ENCODE measurements around the gene SLC34A2.

SLC34A2 gene

DNA sequence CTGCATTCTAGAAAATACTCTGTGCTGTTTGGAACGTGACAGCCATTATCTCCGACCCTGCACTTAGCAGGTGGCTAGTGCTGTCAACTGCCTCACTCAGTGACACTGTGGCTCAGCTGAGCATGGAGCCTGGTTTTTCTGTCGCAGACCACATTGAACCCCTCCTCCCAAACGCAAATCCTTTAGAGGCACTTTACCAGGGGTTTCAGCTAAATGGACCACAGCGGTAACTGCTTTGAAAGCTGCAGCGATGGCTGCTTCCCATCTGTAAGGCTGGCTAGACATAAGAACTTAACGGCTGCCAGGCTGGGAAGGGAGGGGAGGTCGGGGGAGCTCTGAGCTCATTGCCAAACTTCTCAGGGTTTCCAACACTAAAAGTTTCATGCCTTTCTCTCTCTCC lies 8.1 kb downstream of the SLC34A2 start:
- peak; percentile 35 for DNase-seq

DNA sequence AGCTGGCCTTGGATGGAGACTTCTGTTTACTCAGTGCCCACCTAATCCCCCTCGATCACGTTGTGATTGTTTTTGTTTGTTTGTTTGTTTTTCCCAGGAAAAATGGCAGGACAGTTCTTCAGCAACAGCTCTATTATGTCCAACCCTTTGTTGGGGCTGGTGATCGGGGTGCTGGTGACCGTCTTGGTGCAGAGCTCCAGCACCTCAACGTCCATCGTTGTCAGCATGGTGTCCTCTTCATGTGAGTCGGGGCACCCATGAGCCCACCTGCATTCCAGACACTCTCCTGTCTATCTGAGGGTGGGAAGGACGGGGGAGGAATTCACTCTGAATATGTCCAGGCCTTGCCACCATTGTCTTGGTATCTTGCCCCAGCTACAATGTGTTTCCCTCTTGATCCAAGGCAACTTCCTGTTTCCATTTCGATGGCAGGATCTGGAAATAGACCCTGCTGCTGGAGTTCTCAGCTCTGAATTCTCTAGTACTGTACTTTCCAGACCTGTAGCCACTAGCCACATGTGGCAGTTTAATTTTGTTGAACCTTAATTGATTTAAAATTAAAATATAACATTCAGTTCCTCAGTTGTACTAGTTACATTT lies 10.5 kb downstream of the SLC34A2 start:
- no peak for DNase-seq

DNA sequence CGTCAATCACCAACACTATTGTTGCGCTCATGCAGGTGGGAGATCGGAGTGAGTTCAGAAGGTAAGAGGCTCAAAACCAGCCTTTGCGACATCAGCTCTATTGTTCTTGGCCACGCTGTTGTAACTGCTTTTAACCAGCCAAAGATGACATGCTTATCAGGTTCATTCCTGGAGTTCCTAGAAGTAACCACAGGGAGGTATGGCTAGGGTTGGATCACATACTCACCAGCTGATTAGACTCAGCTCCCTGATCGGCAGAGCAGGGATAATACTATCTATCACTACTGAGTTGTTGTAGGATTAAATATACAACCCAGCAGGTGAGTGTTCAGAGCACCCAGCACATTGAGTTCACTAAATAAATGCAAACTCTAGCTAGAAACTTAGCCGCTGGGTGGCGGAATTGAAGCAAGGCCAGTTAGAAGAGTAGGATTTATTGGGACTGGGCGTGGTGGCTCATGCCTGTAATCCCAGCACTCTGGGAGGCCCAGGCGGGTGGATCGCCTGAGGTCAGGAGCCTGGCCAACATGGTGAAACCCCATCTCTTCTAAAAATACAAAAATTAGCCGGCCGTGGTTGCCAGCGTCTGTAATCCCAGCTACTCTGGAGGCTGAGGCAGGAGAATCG lies 12.4 kb downstream of the SLC34A2 start:
- no peak for DNase-seq

DNA sequence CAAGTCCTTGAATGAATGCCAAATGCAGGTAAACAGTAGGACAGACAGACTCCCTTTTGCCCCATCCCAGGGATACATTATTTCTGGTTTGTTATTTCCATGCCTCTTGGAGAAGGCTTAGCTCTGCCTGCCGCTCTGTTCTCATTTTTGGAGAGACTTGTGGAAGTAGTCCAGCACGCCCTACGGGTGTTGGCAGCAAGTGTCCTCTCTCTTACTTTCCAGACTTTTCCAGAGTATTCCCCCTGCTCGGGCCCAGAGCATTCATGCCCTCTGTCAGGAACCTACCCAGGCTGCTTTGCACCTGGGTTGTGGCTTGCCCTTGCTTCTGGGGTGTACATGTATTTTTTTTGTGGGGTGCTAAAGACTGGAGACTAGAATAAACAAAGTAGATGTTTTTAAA lies 15.3 kb downstream of the SLC34A2 start:
- DNase-seq, result no peak

DNA sequence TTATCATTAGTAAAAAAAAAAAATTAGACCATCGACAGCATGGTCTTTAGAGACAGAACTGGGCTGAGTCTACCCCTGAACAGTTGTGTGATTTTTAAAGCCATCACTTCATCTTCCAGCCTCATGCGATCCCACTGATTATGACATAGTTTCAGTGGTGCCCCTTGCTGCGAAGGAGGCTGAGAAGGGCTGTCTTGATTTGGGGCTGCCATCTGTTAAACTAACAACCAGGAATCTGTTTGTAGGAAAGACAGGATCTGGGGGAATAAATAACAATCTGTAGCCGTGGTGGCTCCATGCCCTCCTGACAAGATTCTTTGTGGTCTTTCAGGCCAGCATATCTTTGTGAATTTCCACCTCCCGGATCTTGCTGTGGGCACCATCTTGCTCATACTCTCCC lies 17.1 kb downstream of the SLC34A2 start:
- DNase-seq, result no peak

DNA sequence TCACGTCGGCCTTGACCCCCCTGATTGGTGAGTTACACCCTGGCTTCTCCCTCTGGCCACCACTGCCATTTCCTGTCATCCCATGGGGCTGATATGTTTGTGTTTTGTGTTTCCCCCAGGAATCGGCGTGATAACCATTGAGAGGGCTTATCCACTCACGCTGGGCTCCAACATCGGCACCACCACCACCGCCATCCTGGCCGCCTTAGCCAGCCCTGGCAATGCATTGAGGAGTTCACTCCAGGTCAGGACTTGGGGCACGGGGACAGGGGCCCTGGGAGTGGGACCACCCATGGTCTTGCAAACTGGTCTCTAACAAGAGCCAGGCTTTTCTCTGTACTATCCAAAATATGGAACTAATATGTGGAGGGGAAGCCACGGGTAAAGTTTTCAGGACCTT lies 18.7 kb downstream of the SLC34A2 start:
- no peak for DNase-seq

DNA sequence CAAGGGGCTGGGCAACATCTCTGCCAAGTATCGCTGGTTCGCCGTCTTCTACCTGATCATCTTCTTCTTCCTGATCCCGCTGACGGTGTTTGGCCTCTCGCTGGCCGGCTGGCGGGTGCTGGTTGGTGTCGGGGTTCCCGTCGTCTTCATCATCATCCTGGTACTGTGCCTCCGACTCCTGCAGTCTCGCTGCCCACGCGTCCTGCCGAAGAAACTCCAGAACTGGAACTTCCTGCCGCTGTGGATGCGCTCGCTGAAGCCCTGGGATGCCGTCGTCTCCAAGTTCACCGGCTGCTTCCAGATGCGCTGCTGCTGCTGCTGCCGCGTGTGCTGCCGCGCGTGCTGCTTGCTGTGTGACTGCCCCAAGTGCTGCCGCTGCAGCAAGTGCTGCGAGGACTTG lies 20.6 kb downstream of the SLC34A2 start:
- no peak for DNase-seq

DNA sequence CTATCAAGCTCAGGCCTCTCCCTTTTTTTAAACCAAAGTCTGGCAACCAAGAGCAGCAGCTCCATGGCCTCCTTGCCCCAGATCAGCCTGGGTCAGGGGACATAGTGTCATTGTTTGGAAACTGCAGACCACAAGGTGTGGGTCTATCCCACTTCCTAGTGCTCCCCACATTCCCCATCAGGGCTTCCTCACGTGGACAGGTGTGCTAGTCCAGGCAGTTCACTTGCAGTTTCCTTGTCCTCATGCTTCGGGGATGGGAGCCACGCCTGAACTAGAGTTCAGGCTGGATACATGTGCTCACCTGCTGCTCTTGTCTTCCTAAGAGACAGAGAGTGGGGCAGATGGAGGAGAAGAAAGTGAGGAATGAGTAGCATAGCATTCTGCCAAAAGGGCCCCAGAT lies 21.5 kb downstream of the SLC34A2 start:
- no peak for DNase-seq

DNA sequence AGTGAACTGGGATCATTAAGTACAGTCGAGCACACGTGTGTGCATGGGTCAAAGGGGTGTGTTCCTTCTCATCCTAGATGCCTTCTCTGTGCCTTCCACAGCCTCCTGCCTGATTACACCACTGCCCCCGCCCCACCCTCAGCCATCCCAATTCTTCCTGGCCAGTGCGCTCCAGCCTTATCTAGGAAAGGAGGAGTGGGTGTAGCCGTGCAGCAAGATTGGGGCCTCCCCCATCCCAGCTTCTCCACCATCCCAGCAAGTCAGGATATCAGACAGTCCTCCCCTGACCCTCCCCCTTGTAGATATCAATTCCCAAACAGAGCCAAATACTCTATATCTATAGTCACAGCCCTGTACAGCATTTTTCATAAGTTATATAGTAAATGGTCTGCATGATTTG lies 22.3 kb downstream of the SLC34A2 start:
- no peak for DNase-seq

DNA sequence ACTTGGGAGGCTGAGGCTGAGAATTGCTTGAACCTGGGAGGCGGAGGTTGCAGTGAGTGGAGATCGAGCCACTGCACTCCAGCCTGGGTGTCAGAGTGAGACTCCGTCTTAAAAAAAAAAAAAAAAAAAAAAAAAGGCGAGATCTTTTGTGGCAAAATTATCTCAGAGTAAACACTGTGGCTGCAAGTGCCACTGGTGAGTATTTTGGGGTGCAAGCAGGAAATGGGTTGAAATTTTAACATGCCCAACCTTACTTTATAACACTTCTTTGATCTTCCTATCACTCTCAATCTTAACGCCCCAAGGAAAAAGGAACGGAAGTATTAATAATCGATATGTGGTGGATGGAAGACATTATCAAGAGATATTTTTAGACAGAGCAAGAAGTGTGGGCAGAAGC lies 32.1 kb downstream of the SLC34A2 start:
- DNase-seq, result no peak

DNA sequence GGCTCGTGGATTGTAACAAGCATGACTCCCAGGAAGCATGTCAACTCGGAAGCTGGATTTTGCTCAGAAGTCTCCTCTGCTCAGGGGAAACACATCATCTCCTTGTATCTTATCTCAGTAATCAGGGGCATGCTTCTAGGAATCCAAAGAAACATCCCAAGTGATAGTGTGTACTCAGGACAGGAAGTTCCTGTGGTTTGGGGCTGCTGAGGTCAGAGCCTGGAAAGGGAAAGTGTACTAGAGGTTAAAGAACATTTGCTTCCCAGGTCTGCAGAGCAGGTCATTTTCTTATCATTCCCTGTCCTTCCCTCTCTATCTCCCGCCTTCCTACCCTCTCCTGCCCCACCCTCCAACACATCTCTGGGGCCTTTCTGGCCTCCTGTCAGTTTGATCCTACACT lies 38.8 kb downstream of the SLC34A2 start:
- no peak for DNase-seq

DNA sequence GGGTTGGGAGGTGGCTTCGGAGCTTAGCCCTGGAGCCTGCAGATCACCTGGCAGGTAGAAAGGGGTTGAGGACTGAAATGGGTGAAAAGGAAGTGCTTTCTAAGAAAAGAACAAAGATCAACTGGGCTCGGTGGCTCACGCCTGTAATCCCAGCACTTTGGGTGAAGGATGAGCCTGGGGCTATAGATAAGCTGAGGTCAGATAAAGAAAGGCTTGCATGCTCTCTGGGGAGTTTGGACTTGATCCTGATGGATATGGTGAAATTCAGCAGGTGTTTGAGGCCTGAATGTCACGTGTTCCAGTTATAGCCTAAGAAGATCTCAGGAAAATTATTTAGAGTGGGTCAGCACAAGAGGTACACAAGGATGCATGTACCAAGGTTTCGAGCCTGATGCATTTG lies 40.8 kb downstream of the SLC34A2 start:
- DNase-seq, result no peak

DNA sequence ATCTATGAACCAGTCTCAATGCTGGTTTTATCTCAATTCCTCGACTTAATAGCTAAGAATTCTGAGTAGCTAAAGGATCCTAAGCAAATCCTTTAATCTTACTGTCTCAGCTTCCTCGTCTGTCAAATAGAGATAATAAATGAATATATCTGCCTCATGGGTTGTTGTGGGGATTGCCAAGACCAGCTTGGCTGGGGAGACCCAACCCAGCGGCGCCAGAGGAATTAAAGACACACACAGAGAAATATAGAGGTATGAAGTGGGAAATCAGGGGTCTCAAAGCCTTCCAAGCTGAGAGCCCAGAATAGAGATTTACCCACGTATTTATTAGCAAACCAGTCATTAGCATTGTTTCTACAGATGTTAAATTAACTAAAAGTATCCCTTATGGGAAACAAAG lies 41.9 kb downstream of the SLC34A2 start:
- DNase-seq, result no peak

DNA sequence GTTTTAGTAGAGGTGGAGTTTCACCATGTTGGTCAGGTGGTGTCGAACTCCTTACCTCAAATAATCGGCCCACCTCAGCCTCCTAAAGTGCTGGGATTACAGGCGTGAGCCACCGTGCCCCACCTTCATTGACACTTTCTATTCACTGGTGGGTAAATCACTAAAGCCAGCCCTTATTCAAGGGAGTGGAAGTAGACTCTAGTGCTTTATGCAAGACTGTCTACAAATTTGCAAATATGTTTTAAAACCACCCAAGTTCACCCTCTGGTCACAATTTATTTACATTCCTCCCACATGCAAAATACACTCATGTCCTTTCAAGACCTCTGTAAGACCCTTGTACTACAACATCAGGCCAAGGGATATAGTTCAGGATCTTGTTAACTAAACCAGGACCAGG lies 45.0 kb downstream of the SLC34A2 start:
- no peak for DNase-seq

DNA sequence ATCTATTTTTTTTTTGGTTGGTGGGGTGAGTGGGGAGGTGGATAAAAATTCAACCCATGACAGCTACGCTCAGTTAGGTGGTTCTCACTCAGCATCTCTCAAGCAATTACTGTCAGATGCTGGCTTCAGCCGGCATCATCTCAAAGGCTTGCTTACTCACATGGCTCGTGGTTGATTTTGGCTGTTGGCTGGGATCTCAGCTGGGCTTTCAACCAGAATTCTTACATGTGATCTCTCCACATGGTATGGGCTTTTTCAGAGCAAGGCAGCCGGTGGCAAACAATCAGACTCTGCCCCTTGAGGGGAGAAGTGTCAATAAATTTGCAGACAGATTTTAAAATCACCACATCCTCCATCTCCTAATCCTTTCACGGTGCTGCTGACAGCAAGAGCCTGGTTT lies 47.2 kb downstream of the SLC34A2 start:
- DNase-seq, result peak; percentile 49

DNA sequence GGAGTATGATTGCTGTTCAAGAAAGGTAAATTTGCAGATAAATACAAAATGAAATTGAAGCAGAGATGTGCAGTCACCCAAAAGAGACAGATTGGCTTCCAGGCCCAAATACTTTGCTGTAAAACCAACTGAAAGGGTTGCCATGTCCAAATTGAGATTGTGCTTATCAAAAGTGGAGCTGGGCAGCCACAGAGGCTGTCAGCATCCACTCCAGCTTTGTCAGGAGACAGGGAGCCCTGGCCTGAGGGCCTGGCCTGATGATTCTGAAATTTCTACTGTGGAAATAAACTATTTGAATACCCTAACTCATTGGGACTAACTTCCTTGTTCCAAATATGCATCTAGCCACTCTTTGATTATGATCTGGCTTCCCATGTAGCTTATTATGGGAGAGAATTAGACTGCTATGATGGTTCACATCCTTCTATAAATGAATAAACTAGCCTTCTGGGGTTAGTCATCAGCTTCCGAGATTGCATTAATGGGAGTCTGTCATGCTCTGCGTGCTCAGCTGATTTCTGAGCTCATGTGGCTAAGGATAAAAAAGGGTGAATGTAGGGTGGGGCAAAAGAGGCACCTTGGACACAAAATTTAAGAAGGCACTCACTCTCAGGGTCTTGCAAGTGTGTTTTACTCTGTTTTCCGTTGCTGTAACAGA lies 48.2 kb downstream of the SLC34A2 start:
- DNase-seq, result no peak

DNA sequence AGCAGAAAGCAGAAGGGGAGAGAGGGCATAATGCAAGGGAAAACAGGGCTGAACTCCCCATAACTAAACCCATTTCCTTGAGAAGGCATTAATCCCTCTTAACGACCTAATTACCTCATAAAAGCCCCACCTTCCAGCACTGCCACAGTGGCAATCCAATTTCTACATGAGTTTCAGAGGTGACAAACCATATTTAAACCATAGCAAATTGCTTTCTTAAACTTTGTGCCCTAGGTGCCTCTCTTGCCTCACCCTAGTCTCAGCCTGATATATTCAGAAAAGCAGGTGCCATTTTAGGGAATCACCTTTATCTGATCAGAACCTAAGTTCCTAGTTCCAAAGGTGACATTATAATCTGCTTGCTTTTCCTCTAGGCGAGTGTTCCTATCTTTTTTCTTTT lies 48.9 kb downstream of the SLC34A2 start:
- DNase-seq, result no peak

DNA sequence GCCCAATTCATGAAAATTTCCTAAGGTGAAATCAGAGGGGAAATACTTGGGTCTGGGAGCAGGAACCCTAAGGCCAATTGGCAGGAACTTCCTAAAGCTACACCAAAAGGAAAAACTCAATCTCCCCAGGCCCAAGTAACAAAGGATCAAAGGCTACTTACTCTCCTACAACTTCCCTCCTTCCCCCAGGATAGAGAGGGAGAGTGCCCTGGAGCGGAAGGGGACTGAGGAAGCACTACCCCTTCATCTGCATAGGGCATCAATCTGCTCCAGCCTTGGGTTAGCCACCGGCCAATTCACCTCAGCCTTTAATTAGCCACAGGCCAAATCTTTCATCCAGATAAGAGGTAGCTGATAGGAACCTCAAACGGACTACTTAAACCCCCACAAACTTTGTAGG lies 55.0 kb downstream of the SLC34A2 start:
- DNase-seq, result no peak

DNA sequence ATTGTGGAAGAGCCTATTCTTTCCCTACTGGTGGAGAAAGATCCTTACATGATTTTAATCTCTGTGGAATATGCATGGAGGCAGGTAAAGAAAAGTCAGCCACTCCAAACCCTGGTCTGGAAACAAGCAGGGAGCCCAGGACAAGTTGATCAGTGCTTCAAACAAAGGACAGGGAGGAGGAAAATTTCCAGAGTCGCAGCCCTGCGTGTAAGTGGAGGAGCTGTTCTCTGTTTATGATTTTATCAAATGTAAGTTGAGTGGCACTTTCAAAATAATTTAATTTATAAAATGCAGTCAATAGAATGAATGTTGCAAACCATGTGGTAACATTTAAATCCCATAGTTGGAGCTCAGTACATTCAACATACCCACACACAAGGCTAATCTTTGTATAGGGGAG lies 57.0 kb downstream of the SLC34A2 start:
- DNase-seq, result no peak

DNA sequence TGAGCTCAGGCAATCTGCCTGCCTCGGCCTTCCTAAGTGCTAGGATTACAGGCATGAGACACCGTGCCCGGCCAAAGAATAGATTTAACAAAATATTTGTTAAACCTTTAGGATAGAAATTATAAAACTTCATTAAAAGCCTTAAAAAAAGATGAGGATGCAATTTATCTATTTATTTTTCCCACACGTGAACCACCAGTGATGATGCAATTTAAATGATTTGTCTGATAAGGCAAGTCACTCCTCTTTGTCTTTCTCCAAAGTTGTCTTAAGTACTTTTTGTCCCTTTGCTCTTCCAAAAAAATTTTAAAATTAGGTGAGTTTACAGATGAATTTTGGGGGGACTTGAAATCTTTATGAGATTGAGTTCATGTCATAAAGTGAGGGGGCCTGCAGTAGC lies 58.2 kb downstream of the SLC34A2 start:
- DNase-seq, result no peak

DNA sequence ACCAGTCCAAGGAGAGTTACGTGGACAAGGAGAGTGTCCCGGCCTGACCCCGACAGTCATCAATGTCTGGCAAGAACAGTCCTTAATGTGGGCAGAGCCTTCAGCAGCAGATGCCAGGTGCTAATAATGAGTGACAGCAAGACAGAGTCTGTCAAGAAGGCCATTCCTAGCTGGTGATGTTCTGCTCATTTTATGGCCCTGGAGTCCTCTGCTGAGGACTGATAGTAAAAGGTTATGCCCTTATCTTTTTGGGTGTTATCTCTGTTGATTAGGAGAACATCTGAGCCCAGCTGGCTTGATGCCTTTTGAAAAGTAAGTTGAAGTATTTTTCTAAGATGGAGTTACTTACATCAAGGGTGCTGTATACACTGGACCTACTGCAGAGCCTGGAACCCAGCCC lies 67.3 kb downstream of the SLC34A2 start:
- DNase-seq, result no peak

DNA sequence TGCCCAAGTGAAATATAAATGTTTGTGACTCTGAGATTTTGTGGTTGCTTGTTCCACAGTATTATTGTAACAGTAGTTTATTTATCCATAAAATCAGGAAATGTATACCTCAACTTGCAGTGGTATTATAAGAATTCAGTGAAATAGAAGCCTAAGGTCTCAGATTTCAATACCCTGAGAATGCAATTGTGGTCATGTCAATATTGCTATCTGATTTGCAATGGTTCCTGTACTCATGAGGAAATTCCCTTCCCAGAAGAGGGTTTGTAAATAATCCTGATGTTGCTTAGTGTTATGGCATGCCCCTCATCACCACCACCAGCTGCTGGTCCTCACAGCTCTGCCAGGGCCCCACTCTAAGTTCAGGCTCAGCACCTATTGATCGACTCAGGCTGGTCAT lies 67.8 kb downstream of the SLC34A2 start:
- no peak for DNase-seq

DNA sequence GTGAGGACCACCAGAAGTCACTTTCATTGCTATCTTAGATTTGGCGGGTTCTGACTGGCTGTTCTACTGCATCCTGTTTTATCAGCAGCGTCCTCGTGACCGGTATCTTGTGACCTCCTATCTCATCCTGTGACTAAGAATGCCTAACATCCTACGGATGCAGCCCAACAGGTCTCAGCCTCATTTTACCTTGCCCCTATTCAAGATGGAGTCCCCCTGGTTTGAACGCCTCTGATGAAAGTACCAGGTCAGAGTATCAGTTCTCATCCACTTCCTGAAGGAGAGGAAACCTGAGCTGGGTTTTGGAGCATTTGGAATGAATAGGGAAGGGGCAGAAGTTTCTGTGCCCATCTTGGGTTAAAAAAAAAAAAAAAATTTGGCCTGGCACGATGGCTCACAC lies 70.2 kb downstream of the SLC34A2 start:
- DNase-seq, result no peak

DNA sequence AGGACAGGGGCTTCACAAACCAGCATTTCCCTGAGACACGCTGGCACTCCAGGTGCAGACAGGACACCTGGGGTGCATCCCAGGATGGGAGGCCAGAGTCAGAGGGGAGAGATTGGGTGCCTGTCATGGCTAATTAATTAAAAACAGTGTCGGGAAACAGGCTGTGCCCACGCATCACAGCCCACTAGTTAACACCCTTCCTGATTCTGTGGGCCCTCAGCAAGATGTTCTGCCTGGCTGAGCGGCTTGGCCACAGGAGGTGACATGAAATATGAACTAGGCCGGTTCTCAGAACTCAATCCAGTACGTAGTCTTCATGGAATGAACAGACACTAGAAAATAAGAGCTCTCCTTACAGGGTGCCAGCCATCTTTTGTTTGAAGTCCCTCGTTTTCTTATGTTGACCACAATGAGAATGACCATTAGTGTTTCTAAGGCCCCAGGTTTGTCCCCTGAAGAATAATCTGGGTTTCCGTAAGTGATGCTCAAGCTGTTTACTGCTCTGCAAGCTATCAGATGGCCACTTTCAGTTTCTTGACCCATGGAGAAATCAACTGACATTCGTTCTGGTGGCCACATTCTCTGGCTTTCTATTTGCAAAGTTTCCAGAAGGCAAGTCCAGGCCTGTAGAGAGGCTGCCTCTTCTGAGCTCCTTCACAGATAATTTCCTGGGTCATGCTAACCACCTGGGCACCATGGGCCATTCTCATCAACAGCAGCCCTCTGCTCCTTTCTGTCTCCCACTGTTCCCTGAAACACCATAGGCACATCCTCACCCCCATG lies 72.3 kb downstream of the SLC34A2 start:
- no peak for DNase-seq
